Smooth muscle cell (in vitro differentiated cells): Measurements from ENCODE around the gene P2RY10. TPM values are rescaled to one million over a fixed set of nuclear protein-coding genes. Genes with fewer than 3 reads are reported as not detected.
"Not testable (repeated sequence)": the region's sequence is repeated elsewhere in the genome, so short reads cannot be mapped to it uniquely, and the experiment has no call there.

Source experiments
- DNase-seq: peaks from one replicate; lab custom pipeline; 2025; ENCODE audit not compliant: unreplicated experiment; lab: John Stamatoyannopoulos, UW
- H2AFZ ChIP-seq: fragments of 200-600 bp; sonication (generic); 2 replicates; pipeline ENCODE4 v1.6.0; 2016; ENCODE audit warnings: antibody characterized with exemption, low read depth, mild to moderate bottlenecking
- H3F3A ChIP-seq: fragments of 200-600 bp; sonication (generic); 2 replicates; pipeline ENCODE4 v1.6.0; 2017; ENCODE audit warnings: antibody characterized with exemption, low read depth
- H3K27ac ChIP-seq: fragments of 200-600 bp; sonication (generic); 2 replicates; pipeline ENCODE4 v1.5.1; 2016; ENCODE audit warnings: low read depth, mild to moderate bottlenecking
- H3K27me3 ChIP-seq: fragments of 200-600 bp; sonication (generic); 2 replicates; pipeline ENCODE4 v1.6.1; 2016; ENCODE audit warnings: low read depth, mild to moderate bottlenecking
- H3K36me3 ChIP-seq: fragments of 200-600 bp; sonication (generic); 2 replicates; pipeline ENCODE4 v1.5.1; 2016; ENCODE audit warnings: low read depth
- H3K4me1 ChIP-seq: fragments of 200-600 bp; sonication (generic); 2 replicates; pipeline ENCODE4 v1.5.1; 2016; ENCODE audit warnings: low read depth
- H3K4me2 ChIP-seq: fragments of 200-600 bp; sonication (generic); 2 replicates; pipeline ENCODE4 v1.6.0; 2016; ENCODE audit warnings: mild to moderate bottlenecking
- H3K4me3 ChIP-seq: fragments of 200-600 bp; sonication (generic); 2 replicates; pipeline ENCODE4 v1.5.1; 2016; ENCODE audit warnings: mild to moderate bottlenecking
- H3K79me2 ChIP-seq: fragments of 200-600 bp; sonication (generic); 2 replicates; pipeline ENCODE4 v1.6.0; 2016; ENCODE audit warnings: low read depth, mild to moderate bottlenecking
- H3K9ac ChIP-seq: fragments of 200-600 bp; sonication (generic); 2 replicates; pipeline ENCODE4 v1.6.0; 2016; ENCODE audit warnings: low read depth
- H3K9me3 ChIP-seq: fragments of 200-600 bp; sonication (generic); replicated peaks from 2 replicates; pipeline ENCODE4 v1.5.1; 2016; ENCODE audit warnings: low read depth
- H4K20me1 ChIP-seq: fragments of 200-600 bp; sonication (generic); 2 replicates; pipeline ENCODE4 v1.6.0; 2016; ENCODE audit warnings: low read depth
- WGBS: methylation state at CpG from one replicate; pipeline ENCODE4 v1.1.7; 2016; ENCODE audit warnings: low lambda C conversion rate; 5-methylcytosine and 5-hydroxymethylcytosine counted together
- microRNA-seq: library from miRNA; unstranded; fragments of <30 nt; microRNA quantifications from one replicate; pipeline ENCODE4, GENCODE V29; 2016; ENCODE audit warnings: borderline number of aligned reads
- polyA plus RNA-seq: library from polyadenylated mRNA; unstranded; fragments of >200 nt; fragmentation: Nextera tagmentation; extraction: Ambion mirVana; gene quantifications from 2 replicates; pipeline ENCODE4 v1.2.1, GENCODE V29; 2016
- total RNA-seq: library from RNA; depleted of rRNA; stranded (reverse); fragments of >200 nt; gene quantifications from 2 replicates; pipeline ENCODE4 v1.2.3, GENCODE V29; 2014
- TF ChIP-seq, protein P1 (sequence below): fragments of 200-600 bp; sonication (generic); IDR thresholded peaks from 2 replicates; pipeline ENCODE4 v1.5.1; 2017; ENCODE audit warnings: borderline replicate concordance, mild to moderate bottlenecking, antibody characterized with exemption; ENCODE audit not compliant: insufficient read depth, poor library complexity, severe bottlenecking

P2RY10 gene
- total and polyA plus RNA-seq, 2 experiments from 2014 or later, result not detected

DNA sequence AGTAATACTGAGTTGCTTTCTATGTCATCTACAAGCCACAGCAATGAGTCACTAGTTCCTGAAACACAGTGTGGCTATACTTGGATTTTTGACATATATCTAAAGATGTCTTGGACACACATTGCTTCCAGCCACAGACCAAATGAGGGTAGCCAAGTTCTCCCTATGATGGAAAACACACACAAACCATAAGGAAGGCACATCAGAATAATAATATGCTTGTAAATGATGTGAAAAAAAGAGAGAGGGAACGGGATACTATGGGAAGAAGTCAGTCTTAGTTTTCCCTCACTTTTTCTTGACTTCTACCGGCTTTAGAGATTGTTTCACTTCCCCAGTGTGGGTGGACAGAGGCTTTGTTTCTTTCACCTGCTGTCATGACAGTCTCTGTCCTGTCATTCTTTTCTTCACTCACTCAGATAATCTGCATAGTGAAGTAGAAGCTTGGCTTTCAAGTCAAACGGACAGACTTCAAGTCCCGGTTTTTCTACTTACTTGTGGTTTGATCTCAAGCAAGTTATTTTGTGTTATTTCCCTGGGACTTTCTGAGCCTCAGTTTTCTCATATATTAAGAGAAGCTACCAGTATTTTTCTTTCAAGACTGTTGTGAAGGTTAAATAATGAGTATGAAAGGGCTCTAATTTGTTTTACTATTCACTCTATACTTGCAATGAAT lies 34.7 kb downstream of the P2RY10 start:
- no peak overlapping the region for H3K4me2 ChIP-seq
- no peak overlapping the region for H3K9ac ChIP-seq
- no peaks in the 10 kb centered on the region for H3K4me1 ChIP-seq
- H3K4me3 ChIP-seq, result no peak overlapping the region
- TF ChIP-seq, protein P1, sequence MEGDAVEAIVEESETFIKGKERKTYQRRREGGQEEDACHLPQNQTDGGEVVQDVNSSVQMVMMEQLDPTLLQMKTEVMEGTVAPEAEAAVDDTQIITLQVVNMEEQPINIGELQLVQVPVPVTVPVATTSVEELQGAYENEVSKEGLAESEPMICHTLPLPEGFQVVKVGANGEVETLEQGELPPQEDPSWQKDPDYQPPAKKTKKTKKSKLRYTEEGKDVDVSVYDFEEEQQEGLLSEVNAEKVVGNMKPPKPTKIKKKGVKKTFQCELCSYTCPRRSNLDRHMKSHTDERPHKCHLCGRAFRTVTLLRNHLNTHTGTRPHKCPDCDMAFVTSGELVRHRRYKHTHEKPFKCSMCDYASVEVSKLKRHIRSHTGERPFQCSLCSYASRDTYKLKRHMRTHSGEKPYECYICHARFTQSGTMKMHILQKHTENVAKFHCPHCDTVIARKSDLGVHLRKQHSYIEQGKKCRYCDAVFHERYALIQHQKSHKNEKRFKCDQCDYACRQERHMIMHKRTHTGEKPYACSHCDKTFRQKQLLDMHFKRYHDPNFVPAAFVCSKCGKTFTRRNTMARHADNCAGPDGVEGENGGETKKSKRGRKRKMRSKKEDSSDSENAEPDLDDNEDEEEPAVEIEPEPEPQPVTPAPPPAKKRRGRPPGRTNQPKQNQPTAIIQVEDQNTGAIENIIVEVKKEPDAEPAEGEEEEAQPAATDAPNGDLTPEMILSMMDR, result no peak
- no peaks in the 10 kb centered on the region for H3F3A ChIP-seq
- no peak overlapping the region for H2AFZ ChIP-seq
- no peaks in the 10 kb centered on the region for H3K79me2 ChIP-seq
- no peaks in the 10 kb centered on the region for H3K27me3 ChIP-seq
- no peak overlapping the region for H3K27ac ChIP-seq
- WGBS, result 67% methylated on average over 4 of the region's 4 CpGs
- H3K9me3 ChIP-seq, result no peaks in the 10 kb centered on the region
- no peaks in the 10 kb centered on the region for H4K20me1 ChIP-seq
- no peak for DNase-seq
- H3K36me3 ChIP-seq, result no peaks in the 10 kb centered on the region

DNA sequence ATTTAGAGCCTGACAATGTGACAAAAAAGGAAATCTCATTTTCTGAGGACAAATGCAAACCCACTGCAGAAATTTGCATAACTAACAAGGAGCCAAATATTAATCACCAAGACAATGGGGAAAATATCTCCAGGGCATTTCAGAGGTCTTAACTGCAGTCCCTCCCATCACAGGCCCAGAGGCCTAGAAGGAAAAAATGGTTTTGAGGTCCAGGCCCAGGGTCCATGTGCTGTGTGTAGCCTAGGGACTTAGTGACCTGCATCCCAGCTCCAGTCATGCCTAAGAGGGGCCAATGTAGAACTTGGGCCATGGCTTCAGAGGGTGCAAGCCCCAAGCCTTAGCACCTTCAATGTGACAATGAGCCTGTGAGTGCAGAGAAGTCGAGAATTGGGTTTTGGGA lies 44.2 kb downstream of the P2RY10 start:
- Histone ChIP-seq H3K4me3 (no peak overlapping the region), H3F3A (no peaks in the 10 kb centered on the region), H4K20me1 (no peaks in the 10 kb centered on the region), H3K9me3 (no peaks in the 10 kb centered on the region), H3K9ac (no peak overlapping the region), H3K27ac (no peak overlapping the region), H3K79me2 (no peaks in the 10 kb centered on the region), H3K4me2 (no peak overlapping the region), H3K4me1 (no peaks in the 10 kb centered on the region), H3K36me3 (no peaks in the 10 kb centered on the region), H2AFZ (no peak overlapping the region), H3K27me3 (no peaks in the 10 kb centered on the region)
- 50% methylated on average over 1 of the region's 1 CpG for WGBS
- no peak for DNase-seq
- TF ChIP-seq, protein P1, result no peak

DNA sequence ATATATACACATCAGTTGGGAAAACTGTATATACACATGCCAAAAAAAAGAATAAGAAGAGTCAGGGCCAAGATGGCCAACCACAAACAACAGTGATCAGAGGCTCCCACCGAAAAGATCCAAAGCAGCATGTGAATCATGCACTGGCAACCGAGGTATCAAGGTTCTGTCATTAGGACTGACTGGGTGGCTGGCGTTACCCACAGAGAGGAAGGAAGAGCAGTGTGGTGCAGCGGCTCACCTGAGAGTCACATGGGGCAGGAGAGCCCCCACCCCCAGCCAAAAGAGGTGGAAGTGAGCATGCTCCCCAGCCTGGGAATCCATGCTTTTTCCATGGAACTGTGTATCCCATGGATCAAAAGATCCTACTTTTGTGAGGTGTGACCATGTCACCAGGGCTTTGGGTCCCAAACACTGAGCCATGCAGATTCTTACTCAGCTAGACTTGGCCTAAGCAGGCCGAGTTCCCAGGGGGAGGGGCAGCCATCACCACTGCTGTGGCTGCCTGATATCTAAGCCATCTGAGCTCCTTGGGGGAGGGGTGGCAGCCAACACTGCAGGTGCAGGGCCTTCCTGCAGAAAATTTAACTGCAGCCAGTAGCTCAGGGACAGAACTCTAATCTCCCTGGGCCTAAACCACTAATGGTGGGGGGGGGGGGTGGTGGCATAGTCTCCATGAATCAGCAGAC lies 52.8 kb downstream of the P2RY10 start:
- H3K36me3 ChIP-seq, result no peaks in the 10 kb centered on the region
- no peaks in the 10 kb centered on the region for H3F3A ChIP-seq
- no peak overlapping the region for H3K4me2 ChIP-seq
- TF ChIP-seq, protein P1, result no peak
- H3K79me2 ChIP-seq, result no peaks in the 10 kb centered on the region
- no peak overlapping the region for H3K27ac ChIP-seq
- peaks cover 2% of the 10 kb centered on the region for H3K9me3 ChIP-seq
- WGBS, result 80% methylated on average over 5 of the region's 5 CpGs
- H3K9ac ChIP-seq, result no peak overlapping the region
- DNase-seq, result no peak
- H2AFZ ChIP-seq, result no peak overlapping the region
- H4K20me1 ChIP-seq, result no peaks in the 10 kb centered on the region
- no peak overlapping the region for H3K4me3 ChIP-seq
- H3K27me3 ChIP-seq, result no peaks in the 10 kb centered on the region
- H3K4me1 ChIP-seq, result no peaks in the 10 kb centered on the region

DNA sequence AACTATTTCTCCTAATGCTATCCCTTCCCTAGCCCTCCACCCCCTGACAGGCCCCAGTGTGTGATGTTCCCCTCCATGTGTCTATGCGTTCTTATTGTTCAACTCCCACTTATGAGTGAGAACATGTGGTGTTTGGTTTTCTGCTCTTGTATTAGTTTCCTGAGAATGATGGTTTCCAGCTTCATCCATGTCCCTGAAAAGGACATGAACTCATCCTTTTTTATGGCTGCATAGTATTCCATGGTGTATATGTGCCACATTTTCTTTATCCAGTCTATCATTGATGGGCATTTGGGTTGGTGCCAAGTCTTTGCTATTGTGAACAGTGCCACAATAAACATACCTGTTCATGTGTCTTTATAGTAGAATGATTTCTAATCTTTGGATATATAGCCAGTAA lies 62.3 kb downstream of the P2RY10 start:
- H3K27me3 ChIP-seq, H3K4me2 ChIP-seq, H3K79me2 ChIP-seq, H3K36me3 ChIP-seq, H3K27ac ChIP-seq, H3F3A ChIP-seq, H3K4me3 ChIP-seq, H3K9me3 ChIP-seq, DNase-seq, H4K20me1 ChIP-seq, H3K9ac ChIP-seq, H2AFZ ChIP-seq, H3K4me1 ChIP-seq: not testable (repeated sequence)
- 92% methylated on average over 1 of the region's 1 CpG for WGBS

Small RNA genes within 50 kb of the gene (microRNA-seq; reads per million reads assigned to microRNA genes)
- not detected for gene MIR4328

Other genes starting within 250 kb of the P2RY10 start
- gene LPAR4, start 197.7 kb upstream of the P2RY10 start, total RNA-seq, result 1.2 and 3.1 TPM in 2 replicates
- 0.25 and 0.72 TPM in 2 replicates for gene LPAR4, start 197.7 kb upstream of the P2RY10 start, polyA plus RNA-seq
- gene GPR174, start 199.3 kb downstream of the P2RY10 start, total RNA-seq, result not detected in 2 replicates
- gene GPR174, start 199.3 kb downstream of the P2RY10 start, polyA plus RNA-seq, result not detected in 2 replicates